ENCODE data around the gene KCNK4.
"Not testable (repeated sequence)": the region's sequence is repeated elsewhere in the genome, so short reads cannot be mapped to it uniquely, and the experiment has no call there.

Gene KCNK4

GRCh38 chr11:64313491-64314145, 22.5 kb downstream of the KCNK4 start:
- no peak for DNase-seq

GRCh38 chr11:64314146-64314804, 23.2 kb downstream of the KCNK4 start:
- DNase-seq: no peak

- DNase-seq: no peak
These were observed 23.9 kb downstream of the KCNK4 start for GRCh38 chr11:64314805-64315561.

GRCh38 chr11:64315667-64316526, 24.8 kb downstream of the KCNK4 start:
- not testable (repeated sequence) for DNase-seq

DNA sequence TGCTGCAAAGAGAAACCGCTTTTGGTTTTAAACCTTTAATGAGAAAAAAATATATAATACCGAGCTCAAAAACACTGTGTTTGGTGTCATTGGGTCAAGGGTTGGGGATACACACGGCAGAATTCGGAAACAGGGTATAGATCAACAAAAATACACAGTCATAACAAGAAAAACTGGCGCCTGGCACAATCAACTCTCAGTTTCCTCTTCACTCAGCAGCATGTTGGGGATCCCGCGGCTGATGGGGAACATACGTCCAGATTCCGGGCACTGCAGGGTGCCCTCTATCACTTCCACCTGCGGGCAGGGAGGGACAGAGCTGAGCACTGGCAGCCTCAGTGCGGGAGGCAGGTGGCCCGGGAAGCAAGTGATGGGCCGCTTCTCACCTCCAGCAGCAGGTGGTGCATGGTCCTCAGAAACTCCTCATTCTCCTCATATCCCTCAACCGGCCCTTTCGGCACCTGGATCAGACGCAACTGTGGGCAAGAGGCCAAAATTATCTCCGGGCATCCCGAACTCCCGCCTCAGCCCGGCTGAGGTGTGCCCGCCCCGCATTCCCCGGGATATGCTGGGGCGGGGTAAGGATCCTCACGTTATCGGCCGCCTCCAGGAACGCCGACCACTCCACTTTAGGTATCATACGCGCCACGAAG, 25.7 kb downstream of the KCNK4 start:
- peak; percentile 12 for DNase-seq

DNA sequence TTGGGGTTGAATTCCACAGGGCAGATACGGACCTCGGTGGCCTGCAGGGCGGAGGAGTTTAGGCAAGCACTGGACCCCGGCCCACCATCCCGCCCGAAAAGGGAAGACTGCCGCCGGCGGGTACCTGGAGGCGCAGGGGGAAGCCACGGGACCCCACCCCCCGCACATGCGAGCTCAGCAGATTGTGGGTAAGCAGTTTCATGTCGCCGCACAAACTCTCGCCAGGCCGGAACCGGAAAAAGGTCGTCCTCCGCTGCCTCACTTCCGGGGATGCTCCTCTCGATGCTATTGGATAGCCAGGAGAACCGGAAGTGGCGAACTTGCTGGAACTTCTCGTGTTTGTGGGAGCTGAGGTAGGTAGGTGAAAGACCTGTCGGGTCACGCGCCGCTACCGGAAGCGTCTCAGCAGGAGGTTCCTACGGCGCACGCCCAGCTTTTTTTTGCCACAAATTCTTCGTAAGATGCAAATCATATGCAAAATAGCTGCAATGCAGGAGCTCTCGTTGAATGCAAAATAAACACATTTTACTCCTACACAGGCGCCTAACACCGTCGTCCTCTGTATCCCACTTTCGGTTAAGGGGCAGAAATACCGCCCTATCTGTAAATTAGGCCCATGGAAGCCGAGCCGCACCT, 26.3 kb downstream of the KCNK4 start, which contains the start of gene TRMT112:
Gene TRMT112 (minus strand): TSS at position 235 of the 636 bp plus-strand sequence. CDS start 33 bp downstream, at position 202.
- peak; percentile 96 for DNase-seq

- peak; percentile 95 for DNase-seq
These were observed 27.1 kb downstream of the KCNK4 start, which contains the start of gene PRDX5 for GRCh38 chr11:64317961-64318765. TSS of gene PRDX5 (plus strand) at chr11:64318121. CDS start at chr11:64318216, 95 bp downstream.

- DNase-seq: no peak
These were observed 28.0 kb downstream of the KCNK4 start for GRCh38 chr11:64318766-64319761.

- DNase-seq: no peak
These were observed 29.5 kb downstream of the KCNK4 start for GRCh38 chr11:64320556-64320955.

DNA sequence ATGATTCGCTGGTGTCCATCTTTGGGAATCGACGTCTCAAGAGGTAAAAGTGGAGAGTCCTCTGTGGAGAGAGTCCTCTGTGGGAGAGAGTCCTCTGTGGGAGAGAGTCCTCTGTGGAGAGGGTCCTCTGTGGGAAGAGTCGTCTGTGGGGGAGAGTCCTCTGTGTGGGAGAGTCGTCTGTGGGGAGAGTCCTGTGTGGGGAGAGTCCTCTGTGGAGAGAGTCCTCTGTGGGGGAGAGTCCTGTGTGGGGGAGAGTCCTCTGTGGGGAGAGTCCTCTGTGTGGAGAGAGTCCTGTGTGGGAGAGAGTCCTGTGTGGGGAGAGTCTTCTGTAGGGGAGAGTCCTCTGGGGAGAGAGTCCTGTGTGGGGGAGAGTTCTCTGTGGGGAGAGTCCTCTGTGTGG, 29.9 kb downstream of the KCNK4 start:
- no peak for DNase-seq

DNA sequence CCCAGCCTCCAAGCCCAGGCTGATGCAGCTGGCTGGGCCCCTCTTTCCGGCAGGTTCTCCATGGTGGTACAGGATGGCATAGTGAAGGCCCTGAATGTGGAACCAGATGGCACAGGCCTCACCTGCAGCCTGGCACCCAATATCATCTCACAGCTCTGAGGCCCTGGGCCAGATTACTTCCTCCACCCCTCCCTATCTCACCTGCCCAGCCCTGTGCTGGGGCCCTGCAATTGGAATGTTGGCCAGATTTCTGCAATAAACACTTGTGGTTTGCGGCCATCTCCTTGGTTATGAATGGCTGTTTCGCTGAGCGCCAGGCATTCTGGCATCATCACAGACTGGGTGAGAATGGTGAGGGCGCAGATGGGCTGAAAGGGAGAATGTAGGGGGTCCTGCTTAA, 30.4 kb downstream of the KCNK4 start:
- DNase-seq: no peak

GRCh38 chr11:64322925-64323260, 31.8 kb downstream of the KCNK4 start:
- no peak for DNase-seq

DNA sequence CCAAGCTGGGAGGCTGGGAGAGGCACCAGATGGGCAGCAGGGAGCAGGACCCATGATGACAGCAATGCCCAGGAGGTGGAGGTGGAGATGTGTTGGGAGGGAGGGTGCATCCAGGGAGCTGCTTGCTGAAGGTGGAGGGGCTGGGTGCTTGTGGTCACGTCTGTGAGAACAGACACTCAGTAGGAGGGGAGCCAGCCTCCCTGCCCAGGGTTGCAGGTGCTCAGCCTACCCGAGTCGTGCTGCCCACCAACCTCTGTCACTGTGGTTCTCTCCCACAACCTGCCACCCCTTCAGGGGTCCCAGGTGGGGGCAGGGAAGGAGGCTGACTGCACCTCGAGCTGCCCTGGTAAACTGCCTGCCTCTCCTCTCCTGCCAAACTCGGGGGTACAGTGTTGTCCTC, 32.3 kb downstream of the KCNK4 start:
- no peak for DNase-seq

- DNase-seq: not testable (repeated sequence)
These were observed 32.9 kb downstream of the KCNK4 start for GRCh38 chr11:64323984-64324383.

DNA sequence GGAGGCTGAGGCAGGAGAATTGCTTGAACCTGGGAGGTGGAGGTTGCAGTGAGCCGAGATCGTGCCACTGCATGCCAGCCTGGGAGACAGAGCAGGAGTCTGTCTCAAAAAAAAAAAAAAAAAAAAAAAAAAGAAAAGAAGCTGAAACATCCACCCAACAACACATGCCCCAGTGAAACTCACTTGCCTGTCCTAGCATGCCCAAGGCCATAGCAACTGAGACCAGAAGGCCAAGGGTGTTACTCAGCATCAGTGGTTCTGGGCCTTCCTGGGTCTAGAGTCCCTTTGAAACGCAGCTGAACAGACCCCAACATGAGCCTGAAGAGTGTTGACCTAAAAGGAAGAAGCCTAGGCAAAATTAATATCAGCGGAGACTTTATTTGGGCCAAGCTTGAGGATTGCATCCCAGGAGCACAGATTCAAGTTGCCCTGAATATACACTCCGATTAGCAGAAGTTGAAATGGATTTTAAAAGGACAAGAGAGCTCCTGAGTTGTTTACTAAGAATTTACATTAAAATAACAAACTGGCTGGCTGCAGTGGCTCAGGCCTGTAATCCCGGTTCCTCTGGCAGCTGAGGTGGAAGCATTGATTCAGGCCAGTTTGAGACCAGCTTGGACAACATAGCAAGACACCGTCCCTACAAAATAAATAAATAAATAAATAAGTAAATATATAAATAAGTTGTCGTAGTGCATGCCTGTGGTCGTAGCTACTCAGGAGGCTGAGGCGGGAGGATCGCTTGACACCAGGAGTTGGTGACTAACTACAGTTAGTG, 33.8 kb downstream of the KCNK4 start:
- no peak for DNase-seq

DNA sequence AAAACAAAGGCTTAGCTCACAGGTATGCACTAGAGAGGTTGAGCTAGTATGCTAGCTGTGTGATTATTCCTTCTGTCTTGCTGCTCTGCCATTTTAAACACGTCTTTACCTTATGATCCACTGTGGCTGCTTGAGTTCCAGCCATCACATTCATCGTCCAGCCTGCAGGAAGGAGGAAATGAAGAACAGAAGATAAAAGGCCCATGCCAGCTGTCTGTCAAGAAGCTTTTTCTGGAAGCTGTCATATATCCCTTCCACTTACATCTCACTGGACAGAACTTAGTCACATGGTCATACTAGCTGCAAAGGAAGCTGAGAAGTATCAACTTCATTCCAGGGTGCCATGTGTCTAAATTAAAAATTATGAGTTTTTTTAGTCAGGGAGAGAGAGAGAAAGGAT, 36.3 kb downstream of the KCNK4 start:
- DNase-seq: no peak

- no peak for DNase-seq
These were observed 36.9 kb downstream of the KCNK4 start for GRCh38 chr11:64327993-64328392.

DNA sequence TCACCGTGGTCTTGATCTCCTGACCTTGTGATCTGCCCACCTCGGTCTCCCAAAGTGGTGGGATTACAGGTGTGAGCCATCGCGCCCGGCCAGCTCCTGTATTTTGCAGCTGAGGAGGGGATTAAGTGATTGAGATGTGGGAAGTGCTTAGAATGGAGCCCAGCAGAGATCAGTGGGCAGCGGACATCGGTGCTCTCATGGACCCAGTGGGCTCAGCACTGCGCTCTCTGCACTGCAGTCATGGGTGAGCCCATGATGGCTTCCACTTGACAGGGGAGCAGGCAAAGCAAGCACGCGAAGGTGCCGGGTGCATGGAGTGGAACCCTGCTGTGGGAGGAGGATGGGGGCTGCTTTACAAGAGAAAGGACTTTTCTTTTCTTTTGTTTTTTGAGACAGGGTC, 39.8 kb downstream of the KCNK4 start:
- no peak for DNase-seq
